ENCODE measurements around the gene FRZB.
A peak's percentile ranks its signal among the peaks of the same experiment; 100 is the strongest.

Gene FRZB

DNA sequence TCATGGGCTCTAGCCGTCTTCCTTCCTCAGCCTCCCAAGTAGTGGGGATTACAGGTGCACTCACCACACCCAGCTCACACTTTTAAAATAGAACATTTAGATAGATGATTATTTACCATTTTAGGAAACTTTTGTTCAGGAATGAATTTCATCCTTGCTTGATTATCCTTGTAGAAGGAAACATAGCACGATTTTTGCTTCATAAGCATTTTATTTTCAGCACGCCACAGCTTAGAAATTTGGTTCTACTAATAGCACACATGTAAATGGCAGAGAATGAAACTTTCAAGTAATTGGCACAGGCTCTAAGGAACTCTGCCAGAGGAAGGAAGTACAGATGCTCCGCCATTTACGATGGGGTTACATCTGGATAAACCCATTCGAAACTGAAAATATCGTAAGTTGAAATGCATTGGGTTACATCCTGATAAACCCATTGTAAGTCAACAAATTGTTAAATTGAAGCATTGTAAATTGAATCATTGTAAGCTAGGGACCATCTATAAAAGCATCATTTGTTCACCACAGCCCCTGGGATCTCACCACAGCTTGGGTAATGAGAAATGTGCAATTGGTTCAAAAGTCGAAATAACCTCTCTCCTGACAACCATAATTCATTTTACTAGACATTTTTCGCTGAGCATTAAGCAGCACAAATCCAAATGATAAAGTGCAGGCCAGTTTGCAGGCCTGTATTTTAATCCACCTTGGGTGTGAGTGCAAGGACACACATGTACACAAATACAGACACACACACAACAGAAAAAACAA, 33.2 kb downstream of the FRZB start:
- no peak for DNase-seq

DNA sequence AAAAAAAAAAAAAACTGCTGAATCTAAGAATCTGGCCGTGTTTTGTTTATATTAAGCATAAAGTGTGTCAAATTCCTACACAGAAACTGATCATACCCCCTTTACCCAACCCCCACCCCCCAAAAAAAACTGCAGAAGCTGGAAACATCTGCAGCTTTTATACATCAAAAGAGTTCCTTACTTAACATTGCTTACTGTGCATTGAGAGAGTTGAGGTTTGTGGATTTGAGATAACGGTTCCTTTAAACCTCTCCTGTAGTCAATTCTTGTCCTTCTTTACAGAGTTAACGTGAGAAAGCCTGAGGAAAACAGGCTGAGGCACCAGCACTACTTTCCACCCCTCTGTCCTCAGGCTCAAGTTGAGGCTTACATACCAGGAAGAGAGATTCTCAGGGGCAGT, 34.5 kb downstream of the FRZB start:
- DNase-seq = no peak

DNA sequence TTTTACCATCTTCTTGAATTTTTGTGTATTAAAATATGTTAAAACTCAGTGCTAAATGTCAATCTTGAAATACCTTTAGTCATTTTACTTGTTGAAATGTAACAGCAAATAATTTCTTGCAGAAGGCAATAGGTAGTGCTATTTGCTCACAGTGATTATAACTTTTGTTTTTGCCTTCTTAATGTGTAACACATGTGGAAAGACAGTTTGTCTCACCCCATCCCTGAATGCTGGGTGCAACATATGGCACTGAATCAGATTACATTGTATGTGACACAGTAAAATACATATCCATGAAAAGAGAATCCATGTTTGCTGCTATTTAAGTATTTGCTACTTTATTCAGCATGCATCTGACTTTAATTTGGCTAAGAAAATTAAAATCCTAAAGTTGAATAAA, 35.3 kb downstream of the FRZB start:
- DNase-seq = no peak

DNA sequence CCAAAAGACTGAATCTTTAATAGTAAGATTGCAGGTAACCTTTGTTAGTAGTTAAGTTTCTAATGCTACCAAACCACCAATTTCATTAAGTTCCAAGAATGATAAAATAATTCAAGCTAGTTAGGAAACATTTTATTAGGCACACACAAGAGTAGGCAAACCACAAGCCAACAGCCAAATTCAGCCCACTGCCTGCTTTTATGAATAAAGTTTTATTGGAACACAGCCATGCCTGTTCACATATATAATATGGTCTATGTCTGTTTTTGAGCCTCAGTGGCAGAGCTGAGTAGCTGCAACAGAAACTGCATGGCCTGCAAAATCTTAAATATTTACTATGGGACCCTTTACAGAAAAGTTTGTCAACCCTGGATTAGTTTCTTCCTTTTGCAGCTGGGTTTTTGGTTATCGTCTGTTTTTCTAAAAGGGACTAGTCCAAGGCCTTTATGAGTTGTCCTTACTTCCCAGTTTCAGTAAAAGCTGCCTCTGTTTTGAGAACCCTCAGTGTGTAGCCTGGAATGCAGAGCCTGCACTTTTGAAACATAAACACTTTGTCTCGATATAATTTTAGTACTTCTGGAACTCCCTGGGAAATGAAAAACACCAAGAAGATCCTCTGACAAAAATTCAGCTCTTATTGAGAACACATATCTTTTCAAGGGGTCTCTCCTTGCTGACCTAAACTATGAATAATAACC, 39.1 kb downstream of the FRZB start:
- no peak for DNase-seq

DNA sequence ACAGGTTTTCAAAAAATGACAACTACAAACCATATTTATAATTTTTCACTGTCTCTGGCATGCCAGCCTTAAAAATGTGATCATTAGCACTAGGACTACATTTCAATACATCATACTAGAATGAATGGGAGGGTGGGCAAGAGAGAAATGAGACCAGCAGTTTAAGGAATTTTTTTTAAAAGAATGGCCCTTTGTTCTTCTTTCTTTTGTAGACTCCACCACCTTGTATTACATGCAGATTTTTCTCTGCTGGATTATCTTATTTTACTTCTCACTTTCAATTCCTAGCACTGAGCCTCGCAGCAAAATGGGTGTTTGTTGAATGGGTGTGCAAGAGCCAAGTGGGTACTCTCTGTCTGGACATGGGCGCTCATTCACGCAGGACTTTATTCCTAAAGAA, 39.9 kb downstream of the FRZB start:
- no peak for DNase-seq

DNA sequence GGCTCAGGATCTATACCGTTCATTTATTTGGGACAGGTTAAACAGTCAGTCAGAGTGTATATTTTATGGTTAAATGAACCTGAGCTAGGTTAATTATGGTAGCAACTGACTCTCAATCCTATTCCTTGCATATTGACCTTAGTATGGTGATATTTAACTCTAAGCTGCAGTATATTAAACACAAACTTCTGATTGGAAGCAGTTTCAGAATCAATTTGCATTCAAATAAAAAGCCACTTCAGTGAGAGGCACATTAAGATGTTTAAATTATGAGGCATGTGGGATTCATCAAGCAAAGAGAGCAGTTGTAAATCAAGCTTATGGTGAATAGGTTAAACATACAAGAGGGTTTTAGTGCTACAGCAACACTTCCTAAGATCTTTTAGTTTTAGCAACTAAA, 40.4 kb downstream of the FRZB start:
- no peak for DNase-seq

DNA sequence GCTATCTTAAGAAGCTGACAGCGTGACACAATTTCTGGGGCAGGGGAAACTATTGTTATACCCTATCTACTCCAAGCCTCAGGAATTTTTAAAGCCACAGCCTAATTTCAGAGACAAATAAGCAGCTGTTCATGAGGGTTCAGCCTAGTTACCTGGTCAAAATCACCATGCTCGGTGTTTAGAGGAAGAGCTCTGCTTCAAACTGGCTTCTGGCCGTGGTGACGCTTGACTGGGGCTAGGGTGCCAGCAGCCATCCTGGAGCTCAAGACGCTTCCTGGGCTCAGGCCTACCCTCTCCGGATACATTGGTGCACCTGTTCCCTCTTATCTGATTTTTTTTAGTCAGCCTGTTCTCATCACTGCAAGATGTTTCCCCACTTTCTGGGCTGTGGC, 41.7 kb downstream of the FRZB start:
- peak; percentile 56 for DNase-seq

DNA sequence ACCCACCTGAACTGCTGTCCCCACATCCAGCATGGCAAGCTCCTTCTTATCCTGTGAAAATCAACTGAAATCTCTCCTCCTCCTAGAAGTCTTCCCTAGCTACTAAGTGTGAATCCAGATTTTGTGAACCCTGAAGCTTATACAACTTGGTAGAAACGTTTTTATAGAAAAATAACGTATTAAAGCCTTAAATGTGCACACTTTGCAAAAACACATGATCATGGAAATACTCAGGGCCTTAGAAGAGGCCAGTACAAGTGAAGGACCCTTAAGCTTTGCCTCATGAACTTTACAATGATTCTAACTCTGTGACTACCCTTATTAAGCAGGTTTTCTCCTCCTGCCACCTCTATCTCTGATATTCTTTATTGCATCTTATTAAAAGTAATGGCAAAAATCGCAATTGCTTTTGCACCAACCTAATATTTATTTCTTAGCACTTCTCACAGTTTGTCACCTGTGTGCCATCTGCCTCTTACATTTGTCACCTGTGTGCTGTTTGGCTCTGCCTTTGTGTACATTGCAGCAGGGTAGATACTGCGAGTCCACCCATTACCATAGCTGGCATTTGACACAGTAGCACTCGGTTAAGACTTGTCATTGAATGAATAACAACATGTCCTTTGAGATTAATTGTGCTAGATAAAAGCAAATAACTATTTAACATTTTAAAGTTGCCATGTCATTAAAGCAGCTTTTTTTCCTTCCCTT, 42.2 kb downstream of the FRZB start:
- DNase-seq = peak; percentile 47

DNA sequence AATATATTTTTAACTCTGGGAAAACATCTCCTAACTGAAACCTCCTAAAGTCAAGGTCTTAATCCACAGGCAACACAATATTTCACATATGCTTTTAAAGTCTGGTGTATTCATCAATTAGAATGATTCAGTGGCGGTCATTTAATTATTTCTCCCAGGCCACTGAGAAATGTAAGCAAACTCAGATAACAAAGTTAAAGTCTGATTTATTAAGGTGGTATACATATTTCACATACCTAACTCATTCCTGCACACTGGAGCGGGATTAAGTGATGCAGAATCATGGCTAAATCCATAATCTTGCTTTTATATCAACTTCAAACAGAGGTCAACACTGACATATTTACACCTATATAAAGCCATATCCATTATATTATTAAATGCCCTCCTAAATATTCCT, 43.7 kb downstream of the FRZB start:
- DNase-seq = no peak

DNA sequence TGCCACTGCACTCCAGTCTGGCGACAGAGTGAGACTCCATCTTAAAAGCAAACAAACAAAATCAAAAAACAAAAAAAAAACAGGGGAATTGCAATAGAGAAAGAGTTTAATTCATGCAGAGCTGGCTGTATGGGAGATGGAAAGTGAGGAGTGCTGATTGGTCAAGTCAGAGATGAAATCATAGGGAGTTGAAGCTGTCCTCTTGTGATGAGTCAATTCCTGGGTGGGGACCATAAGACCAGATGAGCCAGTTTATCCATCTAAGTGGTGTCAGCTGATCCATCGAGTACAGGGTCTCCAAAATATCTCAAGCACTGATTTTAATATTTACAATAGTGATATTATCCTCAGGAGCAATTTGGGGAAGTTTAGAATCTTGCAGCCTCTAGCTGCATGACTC, 45.3 kb downstream of the FRZB start:
- DNase-seq = no peak

DNA sequence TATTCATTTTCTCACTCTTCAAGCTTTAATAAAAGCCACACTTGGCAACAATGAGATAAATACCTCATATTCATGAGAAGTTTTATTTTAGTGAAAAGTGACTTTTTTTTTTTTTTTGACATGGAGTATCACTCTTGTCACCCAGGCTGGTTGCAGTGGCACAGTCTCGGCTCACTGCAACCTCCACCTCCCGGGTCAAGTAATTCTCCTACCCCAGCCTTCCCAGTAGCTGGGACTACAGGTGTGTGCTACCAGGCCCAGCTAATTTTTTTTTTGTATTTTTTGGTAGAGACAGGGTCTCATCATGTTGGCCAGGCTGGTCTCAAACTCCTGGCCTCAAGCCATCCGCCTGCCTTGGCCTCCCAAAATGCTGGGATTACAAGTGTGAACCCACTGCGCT, 47.0 kb downstream of the FRZB start:
- DNase-seq = no peak

DNA sequence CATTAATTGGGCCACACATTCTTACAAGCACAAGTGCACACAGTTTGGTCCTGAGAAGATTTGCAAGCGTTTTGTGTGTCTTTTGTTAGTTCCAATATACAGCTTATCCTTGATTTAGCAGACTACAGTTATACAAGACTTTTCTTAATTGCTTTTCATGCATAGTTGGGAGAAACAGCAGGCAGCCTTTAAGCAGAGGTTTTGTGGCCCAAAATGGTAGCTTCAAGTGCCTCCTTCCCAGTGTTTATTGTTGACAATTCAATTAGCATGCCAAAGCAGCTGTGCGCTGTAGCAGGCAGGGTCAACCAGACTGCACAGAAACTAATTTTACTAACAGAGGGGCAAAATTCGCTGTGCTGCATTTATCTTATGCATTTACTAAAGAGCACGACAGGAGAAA, 47.5 kb downstream of the FRZB start:
- peak; percentile 56 for DNase-seq

DNA sequence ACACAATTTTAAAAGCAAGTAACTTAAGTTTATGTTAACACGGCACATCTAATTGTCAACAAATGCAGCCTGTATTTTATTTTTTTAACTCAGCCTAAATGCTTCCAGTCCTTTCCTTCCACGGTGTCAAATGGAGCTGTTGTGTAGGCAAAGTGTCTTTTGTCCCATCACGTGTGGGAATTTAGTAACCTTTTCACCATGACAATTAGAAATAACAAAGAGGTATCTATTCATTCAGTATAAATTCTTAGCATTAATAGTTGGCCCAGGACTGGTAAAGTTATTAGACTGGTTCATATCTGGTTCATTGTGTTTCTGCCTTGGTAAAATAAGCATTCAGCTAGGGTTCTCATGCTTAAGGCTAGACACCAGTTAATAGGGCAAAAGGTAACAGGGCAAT, 47.9 kb downstream of the FRZB start:
- DNase-seq = no peak

DNA sequence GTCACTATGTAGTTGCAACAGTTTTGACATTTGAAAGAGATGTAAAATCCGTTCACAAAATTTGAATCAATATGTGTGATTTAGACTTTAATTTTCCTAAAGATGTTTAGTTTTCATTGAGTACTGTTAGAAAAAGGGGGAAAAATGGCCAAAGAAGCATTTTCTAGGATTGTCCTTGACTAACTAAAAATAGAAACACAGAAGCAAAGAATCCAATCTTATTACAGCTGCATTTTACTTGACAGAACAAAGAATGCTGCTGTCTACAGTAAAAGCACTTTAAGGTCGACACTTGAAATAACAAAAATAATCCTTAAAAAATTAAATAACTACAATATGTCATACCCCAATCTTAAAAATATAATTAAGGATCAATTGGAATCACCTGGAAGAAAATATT, 48.9 kb downstream of the FRZB start:
- DNase-seq = no peak

DNA sequence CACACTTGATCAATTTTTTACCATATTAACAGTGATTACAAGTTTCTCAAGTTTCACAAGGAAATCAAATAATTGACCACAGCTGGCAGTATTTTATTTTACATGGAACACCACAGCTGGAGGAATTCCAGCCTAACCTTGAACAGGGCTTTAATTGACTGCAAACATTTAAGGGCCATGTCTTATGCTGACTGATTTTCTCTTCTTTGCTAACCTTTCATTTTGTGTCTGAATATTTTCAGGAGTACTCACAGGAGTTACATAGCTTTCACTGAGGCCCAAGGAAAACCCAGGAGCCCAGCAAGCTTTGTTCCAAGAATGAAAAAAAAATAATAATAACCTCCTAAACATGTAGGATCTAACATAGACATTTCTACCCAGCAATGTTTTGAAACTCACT, 49.6 kb downstream of the FRZB start:
- no peak for DNase-seq

DNA sequence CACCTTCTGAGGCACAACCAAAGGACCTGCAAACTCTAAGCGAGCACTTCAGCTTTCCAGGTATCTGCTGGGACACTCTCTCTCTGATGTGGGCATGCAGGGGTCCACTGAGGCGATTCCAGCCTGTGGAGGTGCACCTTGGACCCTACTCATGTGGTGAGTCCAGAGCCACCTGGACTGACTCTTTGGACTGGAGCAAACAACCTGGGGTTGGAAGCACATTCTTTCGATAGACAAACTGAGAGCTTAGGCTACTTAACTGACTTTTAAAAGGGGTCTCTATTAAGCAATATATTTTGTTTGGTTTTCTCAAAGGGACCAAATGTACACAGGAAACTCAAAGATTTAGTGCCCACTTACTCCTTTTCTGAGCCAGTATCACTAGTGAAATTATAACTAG, 51.6 kb downstream of the FRZB start:
- no peak for DNase-seq

DNA sequence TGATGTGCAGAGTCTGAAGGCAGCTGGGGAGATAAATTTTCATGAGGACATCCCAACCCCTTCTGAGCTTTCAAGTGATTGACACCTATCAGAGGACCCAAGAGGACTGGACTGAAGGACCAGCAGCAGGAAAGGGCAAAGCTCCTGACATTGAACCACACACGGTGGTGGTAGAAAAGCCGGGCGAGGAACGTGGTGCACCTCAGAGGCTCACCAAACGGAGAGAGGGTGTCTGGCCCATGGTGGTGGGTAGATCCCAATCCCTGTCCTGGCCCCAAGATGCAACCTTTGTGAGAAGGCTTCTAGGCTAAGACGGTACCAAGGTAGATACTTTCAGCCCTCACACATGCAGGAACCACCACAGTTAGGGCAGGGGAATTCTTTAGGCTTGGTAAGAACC, 52.1 kb downstream of the FRZB start:
- no peak for DNase-seq

DNA sequence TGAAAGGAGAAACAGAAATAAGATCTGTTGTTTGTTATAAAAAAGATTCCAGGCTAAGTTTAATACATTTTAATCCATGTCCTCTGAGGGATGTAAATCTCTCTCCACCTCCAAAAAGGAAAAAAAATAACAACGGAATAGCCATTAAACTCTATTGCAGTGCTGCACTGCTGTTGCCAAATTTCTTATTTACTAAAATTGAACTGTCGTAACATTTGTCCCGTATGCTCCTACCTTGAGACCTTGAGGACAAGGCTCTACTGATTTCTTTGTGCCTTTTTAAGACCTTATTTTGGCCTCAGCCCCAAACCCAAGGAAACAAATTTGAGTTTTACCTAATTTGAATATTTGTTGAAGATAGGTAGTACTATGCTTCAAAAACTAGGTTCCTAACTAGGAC, 56.4 kb downstream of the FRZB start:
- DNase-seq = no peak

DNA sequence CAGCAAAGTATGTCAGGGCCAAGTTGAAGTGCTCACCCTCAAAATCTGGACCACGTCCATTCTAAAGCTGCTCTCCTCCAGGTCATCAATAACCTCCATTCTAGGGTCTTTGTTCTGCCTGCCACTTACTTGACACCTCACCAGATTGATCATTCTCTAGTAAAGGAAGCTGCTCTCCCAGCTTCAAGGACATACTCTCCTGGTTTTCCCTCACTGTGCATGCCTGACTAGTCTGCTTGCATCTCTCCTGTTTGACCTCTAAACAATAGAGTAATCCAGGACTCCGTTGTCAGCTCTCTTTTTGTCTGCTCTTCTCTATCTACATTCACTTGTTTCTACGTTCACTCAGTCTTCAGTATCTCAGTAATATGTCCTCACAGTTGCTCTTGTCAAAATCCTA, 59.1 kb downstream of the FRZB start:
- DNase-seq = no peak

DNA sequence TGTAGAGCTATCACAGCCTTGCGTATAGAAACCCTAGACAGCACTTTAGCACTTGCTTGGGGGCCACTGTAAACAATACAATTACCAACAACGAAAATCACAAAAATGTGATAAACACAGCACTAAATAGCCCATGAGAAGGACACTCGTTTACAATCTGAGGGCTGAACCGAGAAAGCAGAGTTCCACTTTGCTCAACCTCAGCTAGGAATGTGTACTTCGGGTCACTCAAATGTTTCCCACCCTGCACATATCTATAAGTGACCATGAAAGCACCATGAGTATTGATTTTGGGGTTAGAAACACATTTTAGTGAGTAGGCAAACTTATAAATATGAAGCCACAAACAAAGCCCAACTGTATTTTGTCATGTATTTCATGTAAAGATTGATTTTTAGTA, 62.3 kb downstream of the FRZB start:
- no peak for DNase-seq

DNA sequence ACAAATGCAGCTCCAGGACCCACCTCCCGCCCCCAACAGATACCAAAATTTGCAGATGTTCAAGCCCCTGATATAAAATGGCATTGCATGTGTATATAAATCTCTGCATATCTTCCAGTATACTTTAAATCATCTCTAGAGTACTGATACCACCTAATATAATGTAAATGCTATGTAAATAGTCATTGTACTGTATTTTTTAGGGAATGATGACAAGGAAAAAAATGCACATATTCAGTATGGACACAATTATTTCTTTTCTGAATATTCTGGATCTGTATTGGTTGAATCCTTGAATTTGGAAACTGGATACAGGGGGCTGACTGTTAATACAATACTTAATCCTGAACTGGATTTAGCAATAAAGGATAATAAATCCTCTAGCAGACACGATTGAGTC, 67.7 kb downstream of the FRZB start:
- no peak for DNase-seq

DNA sequence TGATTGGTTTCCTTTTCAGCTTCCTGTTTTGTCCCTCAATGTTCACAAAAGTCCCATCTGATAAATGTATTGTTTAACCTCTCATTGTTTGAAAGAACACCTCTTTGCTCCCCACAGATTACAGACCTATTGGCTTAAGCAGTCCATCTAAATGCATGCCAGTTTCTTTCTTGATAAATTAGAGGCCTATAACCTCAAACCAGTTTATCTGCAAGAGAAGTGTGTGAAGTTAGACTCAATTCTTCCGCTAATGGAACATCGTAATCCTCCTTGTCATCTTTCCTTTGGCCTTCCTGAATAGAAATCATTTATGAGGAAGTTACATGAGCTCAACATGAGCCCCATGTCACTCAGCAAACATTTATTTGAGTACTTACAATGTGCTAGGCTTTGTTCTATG, 74.0 kb downstream of the FRZB start:
- no peak for DNase-seq

DNA sequence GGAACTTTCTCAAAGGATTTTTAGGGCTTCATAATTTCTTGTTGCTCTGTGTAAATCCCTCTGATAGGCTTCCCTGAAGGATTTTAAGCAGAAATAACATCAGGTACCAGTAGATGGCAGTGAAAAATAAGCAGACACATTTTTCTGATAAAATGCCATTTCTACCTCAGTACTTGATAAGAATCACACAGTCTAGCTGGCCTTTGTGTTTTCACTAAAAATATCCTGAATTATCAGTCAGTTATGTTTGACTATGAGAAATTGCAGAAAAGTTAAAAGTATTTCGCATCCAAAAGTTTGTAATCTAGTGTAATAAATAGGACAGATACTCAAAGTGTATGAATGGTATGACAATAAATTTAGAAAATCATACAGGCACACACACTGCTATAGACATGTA, 81.7 kb downstream of the FRZB start:
- DNase-seq = peak; percentile 22

DNA sequence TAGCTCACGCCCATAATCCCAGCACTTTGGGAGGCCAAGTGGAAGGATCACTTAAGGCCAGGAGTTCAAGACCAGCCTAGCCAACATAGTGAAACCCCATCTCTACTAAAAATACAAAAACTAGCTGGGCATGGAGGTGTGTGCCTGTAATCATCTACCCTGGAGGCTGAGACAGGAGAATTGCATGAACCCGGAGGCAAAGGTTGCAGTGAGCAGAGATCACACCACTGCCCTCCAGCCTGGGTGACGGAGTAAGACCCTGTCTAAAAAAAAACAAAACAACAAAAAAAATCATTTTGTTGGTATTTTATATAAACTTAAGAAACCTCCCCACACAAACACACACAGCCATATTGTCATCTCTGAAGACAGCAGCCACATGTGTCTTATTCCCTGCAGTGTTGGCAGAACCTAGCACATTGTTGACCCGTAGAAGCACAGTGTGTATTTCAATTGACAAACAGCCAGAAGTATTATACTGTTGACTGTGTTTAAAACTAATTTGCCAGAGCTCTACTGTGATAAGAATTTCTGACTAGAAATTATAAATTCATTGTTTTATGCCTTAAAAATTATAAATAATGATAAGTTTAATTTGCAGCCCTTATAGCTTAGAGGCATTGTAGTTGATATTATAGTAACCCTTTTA, 82.3 kb downstream of the FRZB start:
- no peak for DNase-seq

Data from NCI-H1105 (cell line).